22Rv1 (cell line): Measurements from ENCODE around the gene GANAB.

Experiments used
- H3K27ac ChIP-seq: fragments of 450-650 bp; 2 replicates; pipeline ENCODE4 v1.5.1; 2017
- CTCF ChIP-seq: fragments of 450-650 bp; IDR thresholded peaks from 2 replicates; pipeline ENCODE4 v1.5.1; 2017; ENCODE audit warnings: mild to moderate bottlenecking
- ZFX ChIP-seq: fragments of 450-650 bp; IDR thresholded peaks from 2 replicates; pipeline ENCODE4 v1.6.1; 2017; ENCODE audit warnings: antibody characterized with exemption, borderline replicate concordance

The GANAB gene

GRCh38 chr11:62665075-62665598, 18.7 kb upstream of the GANAB start, which contains the start of the genes C11orf98 and CSKMT:
Gene C11orf98 (minus strand): TSS chr11:62665210. CDS start chr11:62665169, 41 bp downstream.
Gene CSKMT (plus strand): TSS chr11:62665312. CDS start chr11:62665880, 568 bp downstream.
- H3K27ac ChIP-seq, result peak within 1 kb of the TSS; percentile 95
- TF ChIP-seq CTCF (no peak), ZFX (no peak)

GRCh38 chr11:62664405-62665074, 18.1 kb upstream of the GANAB start:
- TF ChIP-seq CTCF (no peak), ZFX (no peak)
- H3K27ac ChIP-seq, result peak overlapping the region; percentile 95

- no peak overlapping the region for H3K27ac ChIP-seq
- TF ChIP-seq CTCF, result no peak
- no peak for TF ChIP-seq ZFX
Measured at GRCh38 chr11:62656796-62657429, 10.5 kb upstream of the GANAB start.

- TF ChIP-seq CTCF (no peak), ZFX (no peak)
- peak overlapping the region; percentile 94 for H3K27ac ChIP-seq
Measured at GRCh38 chr11:62654297-62654696, 7.9 kb upstream of the GANAB start.

GRCh38 chr11:62652161-62653006, 6.0 kb upstream of the GANAB start:
- TF ChIP-seq CTCF (no peak), ZFX (no peak)
- H3K27ac ChIP-seq, result peak overlapping the region; percentile 94

- H3K27ac ChIP-seq, result 0 out of 2 replicates have a peak overlapping the region, but pooled peaks have one; percentile 18
Measured at GRCh38 chr11:62650283-62650682, 3.9 kb upstream of the GANAB start.

- TF ChIP-seq CTCF, result no peak
- no peak overlapping the region for H3K27ac ChIP-seq
Measured at GRCh38 chr11:62649486-62649885, 3.1 kb upstream of the GANAB start.
